ENCODE data around the gene IGSF21. TPM values are rescaled to one million over a fixed set of nuclear protein-coding genes. Genes with fewer than 3 reads are reported as not detected.

IGSF21 gene
- total and polyA plus RNA-seq, 3 experiments from 2014 or later, result not detected

GRCh38 chr1:18091660-18092446 is 15.7 kb upstream of the IGSF21 start:
- Histone ChIP-seq H3K9me3 (ENCODE audit: low read length) (no peaks in the 10 kb centered on the region), H3K4me3 (ENCODE audit: low read length) (no peak overlapping the region), H3K27me3 (ENCODE audit: insufficient read depth, low read length, poor library complexity, severe bottlenecking) (no peaks in the 10 kb centered on the region), H3K27ac (ENCODE audit: low read depth, low read length) (no peak overlapping the region), H3K4me1 (ENCODE audit: insufficient read depth, low read length) (no peaks in the 10 kb centered on the region), H3K36me3 (ENCODE audit: insufficient read depth, low read length) (no peaks in the 10 kb centered on the region)
- ChIA-PET CTCF (no interaction called here), POLR2A (no interaction called here)
- Mint-ChIP-seq H3K36me3 (no peaks in the 10 kb centered on the region), H3K9me3 (peaks cover 0 to 2% (median 2%) of the 10 kb centered on the region in 5 donors), H3K27ac (peak overlapping the region in 1 of 8 donors; percentile 67), H3K4me3 (no peak overlapping the region), H3K4me1 (no peaks in the 10 kb centered on the region), H3K27me3 (peaks cover 23 to 26% of the 10 kb centered on the region in 2 donors)
- DNase-seq, result no peak

- Histone ChIP-seq H3K27ac (ENCODE audit: low read depth, low read length) (no peak overlapping the region), H3K4me1 (ENCODE audit: insufficient read depth, low read length) (no peaks in the 10 kb centered on the region), H3K4me3 (ENCODE audit: low read length) (no peak overlapping the region), H3K36me3 (ENCODE audit: insufficient read depth, low read length) (no peaks in the 10 kb centered on the region), H3K27me3 (ENCODE audit: insufficient read depth, low read length, poor library complexity, severe bottlenecking) (no peaks in the 10 kb centered on the region), H3K9me3 (ENCODE audit: low read length) (no peaks in the 10 kb centered on the region)
- Mint-ChIP-seq H3K27ac (peak overlapping the region in 1 of 8 donors; percentile 27), H3K4me1 (no peaks in the 10 kb centered on the region), H3K4me3 (no peak overlapping the region), H3K36me3 (no peaks in the 10 kb centered on the region), H3K27me3 (peaks cover 21 to 23% of the 10 kb centered on the region in 2 donors), H3K9me3 (peaks cover 0 to 2% (median 2%) of the 10 kb centered on the region in 5 donors)
- ChIA-PET CTCF (no interaction called here), POLR2A (no interaction called here)
- no peak for DNase-seq
These were observed 14.4 kb upstream of the IGSF21 start for GRCh38 chr1:18093193-18093592.

GRCh38 chr1:18093646-18094045 is 14.0 kb upstream of the IGSF21 start:
- Histone ChIP-seq H3K4me3 (ENCODE audit: low read length) (no peak overlapping the region), H3K27me3 (ENCODE audit: insufficient read depth, low read length, poor library complexity, severe bottlenecking) (no peaks in the 10 kb centered on the region), H3K27ac (ENCODE audit: low read depth, low read length) (no peak overlapping the region), H3K9me3 (ENCODE audit: low read length) (no peaks in the 10 kb centered on the region), H3K36me3 (ENCODE audit: insufficient read depth, low read length) (no peaks in the 10 kb centered on the region), H3K4me1 (ENCODE audit: insufficient read depth, low read length) (no peaks in the 10 kb centered on the region)
- H3K36me3 Mint-ChIP-seq, result no peaks in the 10 kb centered on the region
- H3K4me3 Mint-ChIP-seq, result no peak overlapping the region
- peaks cover 21 to 23% of the 10 kb centered on the region in 2 donors for H3K27me3 Mint-ChIP-seq
- no peak overlapping the region for H3K27ac Mint-ChIP-seq
- CTCF ChIA-PET, result no interaction called here
- no peak for DNase-seq
- no peaks in the 10 kb centered on the region for H3K4me1 Mint-ChIP-seq
- H3K9me3 Mint-ChIP-seq, result peaks cover 0 to 2% (median 2%) of the 10 kb centered on the region in 5 donors
- POLR2A ChIA-PET, result no interaction called here

DNA sequence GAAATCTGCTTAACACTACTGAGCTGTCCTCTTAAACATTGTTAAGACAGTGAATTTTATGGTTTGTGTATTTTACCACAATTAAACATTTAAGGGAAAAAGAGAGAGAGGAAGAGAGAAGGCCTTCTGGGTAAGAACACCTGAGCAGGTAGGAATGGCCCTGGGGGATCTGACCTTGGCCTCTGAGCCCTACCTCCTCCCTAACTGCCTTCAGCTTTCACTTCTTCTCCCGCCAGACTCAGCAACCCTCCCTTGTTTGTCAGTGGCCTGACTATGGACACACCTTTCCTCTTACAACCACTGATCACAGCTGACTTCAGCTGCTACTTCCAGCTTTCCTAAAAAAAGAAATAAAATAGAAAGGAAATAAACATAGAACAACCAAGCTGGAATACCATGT is 13.5 kb upstream of the IGSF21 start:
- Histone ChIP-seq H3K9me3 (ENCODE audit: low read length) (no peaks in the 10 kb centered on the region), H3K27me3 (ENCODE audit: insufficient read depth, low read length, poor library complexity, severe bottlenecking) (no peaks in the 10 kb centered on the region), H3K36me3 (ENCODE audit: insufficient read depth, low read length) (no peaks in the 10 kb centered on the region), H3K27ac (ENCODE audit: low read depth, low read length) (no peak overlapping the region), H3K4me1 (ENCODE audit: insufficient read depth, low read length) (no peaks in the 10 kb centered on the region), H3K4me3 (ENCODE audit: low read length) (no peak overlapping the region)
- no peak overlapping the region for H3K27ac Mint-ChIP-seq
- ChIA-PET CTCF (no interaction called here), POLR2A (no interaction called here)
- peaks cover 22 to 24% of the 10 kb centered on the region in 2 donors for H3K27me3 Mint-ChIP-seq
- no peak for DNase-seq
- H3K36me3 Mint-ChIP-seq, result no peaks in the 10 kb centered on the region
- H3K4me3 Mint-ChIP-seq, result no peak overlapping the region
- peaks cover 0 to 2% (median 2%) of the 10 kb centered on the region in 5 donors for H3K9me3 Mint-ChIP-seq
- no peaks in the 10 kb centered on the region for H3K4me1 Mint-ChIP-seq

GRCh38 chr1:18097206-18097605 is 10.4 kb upstream of the IGSF21 start:
- DNase-seq, result no peak
- Histone ChIP-seq H3K27ac (ENCODE audit: low read depth, low read length) (no peak overlapping the region), H3K4me3 (ENCODE audit: low read length) (no peak overlapping the region), H3K36me3 (ENCODE audit: insufficient read depth, low read length) (no peaks in the 10 kb centered on the region), H3K4me1 (ENCODE audit: insufficient read depth, low read length) (no peaks in the 10 kb centered on the region), H3K9me3 (ENCODE audit: low read length) (no peaks in the 10 kb centered on the region), H3K27me3 (ENCODE audit: insufficient read depth, low read length, poor library complexity, severe bottlenecking) (no peaks in the 10 kb centered on the region)
- Mint-ChIP-seq H3K27me3 (peaks cover 17 to 27% of the 10 kb centered on the region in 2 donors), H3K4me1 (peaks cover 0 to 2% (median 0%) of the 10 kb centered on the region in 3 donors), H3K9me3 (peaks cover 0 to 2% (median 2%) of the 10 kb centered on the region in 5 donors), H3K27ac (no peak overlapping the region), H3K36me3 (no peaks in the 10 kb centered on the region), H3K4me3 (no peak overlapping the region)
- ChIA-PET POLR2A (no interaction called here), CTCF (interaction anchor here (0.6 kb wide), 1 partner anchor 436 kb away, joined by 3 read pairs; no protein-coding TSS in a partner anchor)

DNA sequence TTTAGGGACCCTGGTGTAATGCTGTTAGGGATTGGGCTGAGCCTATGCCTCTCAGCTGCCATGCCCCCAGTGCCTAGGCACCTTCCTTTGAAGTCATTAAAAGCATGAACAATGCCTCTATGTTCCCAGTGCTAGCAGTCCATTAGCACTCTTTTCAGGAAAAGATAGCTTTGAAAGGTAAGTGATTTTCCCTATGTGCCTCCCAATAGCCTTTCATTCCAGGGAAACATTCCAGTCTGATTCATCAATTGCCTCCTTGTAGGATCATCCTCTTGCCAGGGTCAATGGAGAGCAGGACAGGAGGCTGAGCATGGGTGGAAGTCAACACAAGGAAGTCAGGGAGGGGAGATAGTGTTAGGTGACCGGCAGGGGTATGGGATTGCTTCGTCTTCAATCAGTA is 8.6 kb upstream of the IGSF21 start:
- Mint-ChIP-seq H3K36me3 (no peaks in the 10 kb centered on the region), H3K4me1 (peaks cover 0 to 2% (median 0%) of the 10 kb centered on the region in 3 donors), H3K9me3 (peaks cover 0 to 2% (median 0%) of the 10 kb centered on the region in 5 donors), H3K27me3 (peaks cover 17 to 24% of the 10 kb centered on the region in 2 donors), H3K27ac (no peak overlapping the region), H3K4me3 (no peak overlapping the region)
- ChIA-PET CTCF (no interaction called here), POLR2A (no interaction called here)
- Histone ChIP-seq H3K4me3 (ENCODE audit: low read length) (no peak overlapping the region), H3K27me3 (ENCODE audit: insufficient read depth, low read length, poor library complexity, severe bottlenecking) (no peaks in the 10 kb centered on the region), H3K9me3 (ENCODE audit: low read length) (no peaks in the 10 kb centered on the region), H3K27ac (ENCODE audit: low read depth, low read length) (no peak overlapping the region), H3K4me1 (ENCODE audit: insufficient read depth, low read length) (no peaks in the 10 kb centered on the region), H3K36me3 (ENCODE audit: insufficient read depth, low read length) (no peaks in the 10 kb centered on the region)
- DNase-seq, result no peak

DNA sequence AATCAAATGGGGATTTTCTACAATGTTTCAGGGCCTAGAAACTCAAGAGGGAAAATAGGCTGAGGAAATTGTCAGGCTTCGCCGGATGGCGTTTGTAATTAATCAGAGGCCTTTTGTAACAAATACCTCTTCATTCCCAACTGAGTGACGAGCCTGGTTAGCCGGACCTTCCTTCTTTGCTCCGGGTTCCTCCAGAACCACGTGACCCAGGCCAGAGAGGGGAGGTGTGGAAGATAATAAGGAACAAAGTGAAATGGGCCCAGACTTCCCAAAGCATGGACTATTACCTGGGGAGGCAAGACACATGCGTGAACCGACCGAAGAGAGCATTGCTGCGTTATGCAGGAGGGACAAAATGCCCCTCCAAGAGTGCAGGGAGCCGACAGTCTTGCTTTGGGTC is 7.5 kb upstream of the IGSF21 start:
- H3K27me3 Mint-ChIP-seq, result peaks cover 17 to 27% of the 10 kb centered on the region in 2 donors

GRCh38 chr1:18100491-18101063 is 7.0 kb upstream of the IGSF21 start:
- POLR2A ChIA-PET, result no interaction called here
- no peaks in the 10 kb centered on the region for H3K36me3 Mint-ChIP-seq
- CTCF ChIA-PET, result no interaction called here

More for the DNA sequence above, 7.5 kb upstream of the IGSF21 start:
- H3K4me3 Mint-ChIP-seq, result no peak overlapping the region
- peaks cover 0 to 2% (median 0%) of the 10 kb centered on the region in 3 donors for H3K4me1 Mint-ChIP-seq
- H3K9me3 Mint-ChIP-seq, result peaks cover 0 to 2% (median 0%) of the 10 kb centered on the region in 5 donors
- no peaks in the 10 kb centered on the region for H3K36me3 Mint-ChIP-seq
- Histone ChIP-seq H3K27ac (ENCODE audit: low read depth, low read length) (no peak overlapping the region), H3K4me3 (ENCODE audit: low read length) (no peak overlapping the region), H3K9me3 (ENCODE audit: low read length) (no peaks in the 10 kb centered on the region), H3K27me3 (ENCODE audit: insufficient read depth, low read length, poor library complexity, severe bottlenecking) (no peaks in the 10 kb centered on the region), H3K36me3 (ENCODE audit: insufficient read depth, low read length) (no peaks in the 10 kb centered on the region), H3K4me1 (ENCODE audit: insufficient read depth, low read length) (no peaks in the 10 kb centered on the region)
- ChIA-PET CTCF (no interaction called here), POLR2A (no interaction called here)
- no peak overlapping the region for H3K27ac Mint-ChIP-seq
- DNase-seq, result no peak

More at GRCh38 chr1:18100491-18101063, 7.0 kb upstream of the IGSF21 start:
- DNase-seq, result peak in 1 of 5 donors; percentile 27
- H3K4me1 Mint-ChIP-seq, result peaks cover 0 to 2% (median 0%) of the 10 kb centered on the region in 3 donors
- no peak overlapping the region for H3K27ac ChIP-seq (ENCODE audit: low read depth, low read length)
- no peaks in the 10 kb centered on the region for H3K9me3 ChIP-seq (ENCODE audit: low read length)
- H3K27me3 ChIP-seq (ENCODE audit: insufficient read depth, low read length, poor library complexity, severe bottlenecking), result no peaks in the 10 kb centered on the region
- no peak overlapping the region for H3K4me3 ChIP-seq (ENCODE audit: low read length)
- H3K36me3 ChIP-seq (ENCODE audit: insufficient read depth, low read length), result no peaks in the 10 kb centered on the region
- no peaks in the 10 kb centered on the region for H3K9me3 Mint-ChIP-seq
- no peak overlapping the region for H3K4me3 Mint-ChIP-seq
- no peak overlapping the region for H3K27ac Mint-ChIP-seq
- H3K4me1 ChIP-seq (ENCODE audit: insufficient read depth, low read length), result no peaks in the 10 kb centered on the region
- H3K27me3 Mint-ChIP-seq, result peaks cover 15 to 27% of the 10 kb centered on the region in 2 donors

All from CD8-positive, alpha-beta memory T cell (primary cell).